ENCODE data around the gene SNX32.

DNA sequence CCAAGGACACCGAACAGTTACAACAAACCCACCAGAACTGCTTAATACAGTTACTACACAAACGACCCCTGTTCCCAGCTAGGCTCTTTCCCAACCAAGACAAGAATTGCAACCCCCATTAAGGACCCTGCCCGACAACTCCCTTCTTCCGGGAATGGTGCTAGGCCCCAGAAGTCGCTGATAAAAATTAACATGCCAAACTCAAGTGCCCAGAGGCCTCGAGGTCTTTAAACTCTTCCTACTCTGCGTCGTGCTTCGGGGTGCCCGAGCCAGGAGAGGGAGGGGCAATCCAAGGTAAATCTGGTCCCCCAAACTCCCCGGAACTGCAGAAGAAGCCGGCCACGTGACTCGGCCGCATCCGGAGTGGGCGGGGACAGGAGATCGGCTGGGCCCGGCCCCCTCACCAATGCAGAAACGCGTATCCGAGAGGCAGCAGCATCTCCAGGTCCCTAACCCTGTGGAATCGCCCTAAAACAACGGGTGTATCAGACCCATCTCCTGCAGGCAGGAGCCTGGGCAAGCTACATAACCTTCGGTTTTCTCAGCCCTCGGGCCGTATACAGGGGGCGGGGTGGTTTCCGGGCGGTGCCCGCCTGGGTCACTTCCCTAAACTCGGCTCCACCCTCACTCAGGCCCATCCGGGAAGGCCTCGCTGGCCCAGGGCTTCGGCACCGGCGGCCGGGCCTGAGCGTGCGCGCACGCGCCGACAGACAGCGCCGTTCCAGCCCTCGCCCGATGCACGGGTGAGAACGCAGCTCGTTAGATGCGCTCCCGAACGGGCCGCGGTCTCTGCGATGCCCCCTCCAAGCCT is 23.1 kb downstream of the SNX32 start:
- TF ChIP-seq, protein P1, sequence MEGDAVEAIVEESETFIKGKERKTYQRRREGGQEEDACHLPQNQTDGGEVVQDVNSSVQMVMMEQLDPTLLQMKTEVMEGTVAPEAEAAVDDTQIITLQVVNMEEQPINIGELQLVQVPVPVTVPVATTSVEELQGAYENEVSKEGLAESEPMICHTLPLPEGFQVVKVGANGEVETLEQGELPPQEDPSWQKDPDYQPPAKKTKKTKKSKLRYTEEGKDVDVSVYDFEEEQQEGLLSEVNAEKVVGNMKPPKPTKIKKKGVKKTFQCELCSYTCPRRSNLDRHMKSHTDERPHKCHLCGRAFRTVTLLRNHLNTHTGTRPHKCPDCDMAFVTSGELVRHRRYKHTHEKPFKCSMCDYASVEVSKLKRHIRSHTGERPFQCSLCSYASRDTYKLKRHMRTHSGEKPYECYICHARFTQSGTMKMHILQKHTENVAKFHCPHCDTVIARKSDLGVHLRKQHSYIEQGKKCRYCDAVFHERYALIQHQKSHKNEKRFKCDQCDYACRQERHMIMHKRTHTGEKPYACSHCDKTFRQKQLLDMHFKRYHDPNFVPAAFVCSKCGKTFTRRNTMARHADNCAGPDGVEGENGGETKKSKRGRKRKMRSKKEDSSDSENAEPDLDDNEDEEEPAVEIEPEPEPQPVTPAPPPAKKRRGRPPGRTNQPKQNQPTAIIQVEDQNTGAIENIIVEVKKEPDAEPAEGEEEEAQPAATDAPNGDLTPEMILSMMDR (IDR thresholded peaks at IDR 0.05), result no peak
- peak; percentile 15 for TF ChIP-seq POLR2A (IDR thresholded peaks at IDR 0.05)
